ENCODE results near the gene IFNLR1.

DNA sequence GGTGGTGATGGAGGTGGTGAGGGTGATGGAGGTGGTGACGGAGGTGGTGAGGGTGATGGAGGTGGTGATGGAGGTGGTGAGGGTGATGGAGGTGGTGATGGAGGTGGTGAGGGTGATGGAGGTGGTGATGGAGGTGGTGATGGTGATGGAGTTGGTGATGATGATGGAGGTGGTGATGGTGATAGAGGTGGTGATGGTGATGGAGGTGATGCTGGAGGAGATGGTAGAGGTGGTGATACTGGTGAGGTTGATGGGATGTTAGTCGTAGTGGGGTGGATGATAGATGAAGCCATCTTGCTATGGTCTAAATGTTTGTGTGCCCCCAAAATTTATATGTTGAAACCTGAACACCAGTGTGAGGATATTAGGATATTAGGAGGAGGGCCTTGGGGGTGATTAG is 25.3 kb upstream of the IFNLR1 start:
- TF ChIP-seq POLR2A (IDR thresholded peaks at IDR 0.05; ENCODE audit: low read depth, low read length) (no peak), GATA2 (IDR thresholded peaks at IDR 0.05; ENCODE audit: insufficient read depth, insufficient read length, low read depth, low read length) (no peak), EZH2 (IDR thresholded peaks at IDR 0.05; ENCODE audit: borderline replicate concordance, low read depth, low read length, severe bottlenecking) (no peak), JUN (IDR thresholded peaks at IDR 0.05; ENCODE audit: borderline replicate concordance, insufficient read depth, insufficient read length, low read depth) (no peak), POLR2AphosphoS5 (IDR thresholded peaks at IDR 0.05; ENCODE audit: insufficient read depth, low read depth, low read length) (no peak), MYC (IDR thresholded peaks at IDR 0.05; ENCODE audit: low read depth, low read length) (no peak), FOS (IDR thresholded peaks at IDR 0.05; ENCODE audit: borderline replicate concordance, insufficient read depth, low read length) (no peak)
- TF ChIP-seq, protein P1, sequence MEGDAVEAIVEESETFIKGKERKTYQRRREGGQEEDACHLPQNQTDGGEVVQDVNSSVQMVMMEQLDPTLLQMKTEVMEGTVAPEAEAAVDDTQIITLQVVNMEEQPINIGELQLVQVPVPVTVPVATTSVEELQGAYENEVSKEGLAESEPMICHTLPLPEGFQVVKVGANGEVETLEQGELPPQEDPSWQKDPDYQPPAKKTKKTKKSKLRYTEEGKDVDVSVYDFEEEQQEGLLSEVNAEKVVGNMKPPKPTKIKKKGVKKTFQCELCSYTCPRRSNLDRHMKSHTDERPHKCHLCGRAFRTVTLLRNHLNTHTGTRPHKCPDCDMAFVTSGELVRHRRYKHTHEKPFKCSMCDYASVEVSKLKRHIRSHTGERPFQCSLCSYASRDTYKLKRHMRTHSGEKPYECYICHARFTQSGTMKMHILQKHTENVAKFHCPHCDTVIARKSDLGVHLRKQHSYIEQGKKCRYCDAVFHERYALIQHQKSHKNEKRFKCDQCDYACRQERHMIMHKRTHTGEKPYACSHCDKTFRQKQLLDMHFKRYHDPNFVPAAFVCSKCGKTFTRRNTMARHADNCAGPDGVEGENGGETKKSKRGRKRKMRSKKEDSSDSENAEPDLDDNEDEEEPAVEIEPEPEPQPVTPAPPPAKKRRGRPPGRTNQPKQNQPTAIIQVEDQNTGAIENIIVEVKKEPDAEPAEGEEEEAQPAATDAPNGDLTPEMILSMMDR (IDR thresholded peaks at IDR 0.05; ENCODE audit: extremely low read depth in 1 of 2, insufficient read depth in 1 of 2, low read depth in 1 of 2, low read length in 2 of 2) = no peak
- TF ChIP-seq, protein P2, sequence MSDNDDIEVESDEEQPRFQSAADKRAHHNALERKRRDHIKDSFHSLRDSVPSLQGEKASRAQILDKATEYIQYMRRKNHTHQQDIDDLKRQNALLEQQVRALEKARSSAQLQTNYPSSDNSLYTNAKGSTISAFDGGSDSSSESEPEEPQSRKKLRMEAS (IDR thresholded peaks at IDR 0.05; ENCODE audit: insufficient read depth, insufficient read length) = no peak

Measured in endothelial cell of umbilical vein (primary cell).